Left lung (tissue), 10 donors: ENCODE measurements around the gene ANO2. TPM values are rescaled to one million over a fixed set of nuclear protein-coding genes. Genes with fewer than 3 reads are reported as not detected.

Source experiments
- ATAC-seq: fragments of 200-7000 bp; cut with Tn5 transposase; one replicate; pipeline ENCODE4 v1.9.1; 2020; ENCODE audit warnings: moderate library complexity
- DNase-seq, 4 donors: peaks; one replicate each; pipeline ENCODE4 v3.0.0-alpha.2; 2013 to 2020
- H3K27ac ChIP-seq, 2 donors: fragments of 200-600 bp; sonication (generic) in 1 of 2; one replicate each; pipeline versions ENCODE4 v1.5.0 to v1.8.0; 2020 to 2021
- H3K27me3 ChIP-seq, 2 donors: fragments of 200-600 bp; sonication (generic) in 1 of 2; one replicate each; pipeline versions ENCODE4 v1.5.0 to v1.8.0; 2020 to 2021
- H3K36me3 ChIP-seq, 2 donors: fragments of 200-600 bp; sonication (generic) in 1 of 2; one replicate each; pipeline versions ENCODE4 v1.5.0 to v1.8.0; 2020 to 2021
- H3K4me1 ChIP-seq, 2 donors: fragments of 200-600 bp; one replicate each; pipeline ENCODE4 v1.8.0; 2021
- H3K4me3 ChIP-seq, 2 donors: fragments of 200-600 bp; sonication (generic) in 1 of 2; one replicate each; pipeline versions ENCODE4 v1.5.0 to v1.8.0; 2020 to 2021; ENCODE audit warnings: mild to moderate bottlenecking in 1 of 2
- H3K9me3 ChIP-seq, 2 donors: fragments of 200-600 bp; sonication (generic) in 1 of 2; one replicate each; pipeline versions ENCODE4 v1.5.0 to v1.8.0; 2020 to 2021
- CTCF ChIP-seq, 2 donors: fragments of 200-600 bp; sonication (generic) in 1 of 2; IDR thresholded peaks; one replicate each; pipeline versions ENCODE4 v1.5.0 to v1.8.0; 2021; ENCODE audit warnings: antibody characterized with exemption in 2 of 2
- intact Hi-C, 2 donors: fragments of 100-400 bp; cut with DNase I; formaldehyde crosslinking; loops; one replicate each; pipeline versions ENCODE4 v1.11.2 to v1.14.2; 2022
- polyA plus RNA-seq, 6 donors: library from polyadenylated mRNA; unstranded; fragments of 120-200 nt; gene quantifications; one replicate each; pipeline ENCODE4 v1.2.1, GENCODE V29; 2013; ENCODE audit not compliant: insufficient read length in 6 of 6
- total RNA-seq, 2 donors: library from RNA; stranded (reverse); fragmentation: NEBNext Ultra II Directional; extraction: Animal tissue kit (Norgen Biotek cat#: 25700); gene quantifications; one replicate each; pipeline ENCODE4 v1.2.1, GENCODE V29; 2021
- donor health status: DM: no; HTN: yes; CAD: no.
- donor health status: DM: no; HTN: no; CAD: no.

Gene ANO2
- total and polyA plus RNA-seq, 8 donors, result 3.4 to 10.5 (median 6.1) TPM

DNA sequence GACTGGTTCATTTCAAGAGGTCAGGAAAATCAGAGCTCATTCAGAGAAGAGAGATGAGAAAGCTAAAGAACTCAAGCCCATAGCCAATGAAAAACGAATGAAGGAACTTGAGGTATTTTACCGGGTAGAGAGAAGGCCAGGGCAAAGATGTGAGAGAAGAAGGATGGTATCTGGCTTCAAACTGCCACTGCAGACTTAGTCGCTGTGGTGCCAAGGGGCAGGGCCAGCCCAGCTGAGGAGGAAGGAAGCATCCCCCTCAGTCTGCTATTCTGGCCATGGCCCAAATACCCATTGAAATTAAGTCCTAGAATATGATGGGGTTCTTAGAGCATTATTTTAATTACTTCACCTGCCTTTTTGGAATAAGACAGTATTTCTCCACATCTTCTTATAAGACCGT is 69.2 kb downstream of the ANO2 start:
- no peak for TF ChIP-seq CTCF (IDR thresholded peaks at IDR 0.05)
- intact Hi-C loops, result no loop called here
- no peaks in the 10 kb centered on the region for H3K36me3 ChIP-seq
- H3K9me3 ChIP-seq, result no peaks in the 10 kb centered on the region
- ATAC-seq (no peak), DNase-seq (no peak)
- no peak overlapping the region for H3K27ac ChIP-seq
- no peaks in the 10 kb centered on the region for H3K27me3 ChIP-seq
- H3K4me1 ChIP-seq, result no peaks in the 10 kb centered on the region
- no peak overlapping the region for H3K4me3 ChIP-seq

DNA sequence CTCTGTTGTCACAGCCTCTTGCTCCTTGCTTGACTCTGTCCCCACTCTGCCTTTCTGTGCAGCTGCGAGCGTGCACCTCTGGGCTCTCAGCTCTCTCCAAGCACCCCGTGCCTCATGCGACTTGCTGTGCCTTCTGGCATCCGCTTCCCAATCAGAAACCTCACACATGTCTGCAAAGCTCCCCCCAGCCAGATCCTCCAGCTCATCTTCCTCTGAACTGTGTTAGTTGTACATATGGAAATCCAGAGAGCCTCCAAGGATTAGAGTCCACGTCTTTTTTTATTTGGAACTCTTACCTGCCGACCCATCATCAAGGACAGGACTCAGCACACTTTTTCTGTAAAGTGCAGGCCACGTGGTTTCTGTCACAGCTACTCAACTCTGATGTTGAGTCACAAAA is 70.5 kb downstream of the ANO2 start:
- intact Hi-C loops, result no loop called here

DNA sequence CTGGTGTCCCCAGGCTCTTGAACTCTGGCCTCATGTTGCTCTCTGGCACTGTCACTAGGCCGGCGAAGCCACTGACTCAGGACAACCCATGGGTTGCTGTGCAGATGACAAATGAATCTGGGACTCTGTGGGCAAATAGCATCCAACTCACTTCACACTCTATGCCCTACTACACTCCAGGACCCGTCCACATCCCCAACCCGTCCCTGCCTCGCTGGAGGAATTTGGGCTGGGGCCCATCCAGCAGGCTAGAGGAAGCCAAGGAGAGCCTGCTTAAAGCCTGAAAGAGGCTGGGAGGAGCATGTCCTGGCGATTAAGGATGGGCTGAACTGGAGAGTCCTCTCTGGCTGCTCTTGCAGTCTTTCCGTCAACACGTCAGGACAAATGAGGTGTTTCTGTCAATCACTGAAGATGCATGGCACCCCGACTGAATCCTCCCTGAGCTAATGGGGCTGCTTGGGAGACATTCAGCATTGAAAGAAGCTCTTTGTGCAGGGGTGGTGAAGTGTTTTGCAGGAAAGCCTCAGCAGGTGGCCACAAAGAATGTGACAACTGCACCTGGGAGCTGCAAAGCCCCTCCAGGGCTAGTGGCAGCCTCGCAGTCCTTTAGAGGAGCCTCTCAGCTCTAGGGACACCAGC is 71.7 kb downstream of the ANO2 start:
- ATAC-seq, result no peak
- no peak overlapping the region for H3K27ac ChIP-seq

More for the DNA sequence above, 70.5 kb downstream of the ANO2 start:
- no peaks in the 10 kb centered on the region for H3K4me1 ChIP-seq
- TF ChIP-seq CTCF (IDR thresholded peaks at IDR 0.05), result no peak
- no peaks in the 10 kb centered on the region for H3K9me3 ChIP-seq
- H3K36me3 ChIP-seq, result no peaks in the 10 kb centered on the region
- ATAC-seq, result no peak
- H3K4me3 ChIP-seq, result no peak overlapping the region
- no peaks in the 10 kb centered on the region for H3K27me3 ChIP-seq
- no peak for DNase-seq
- no peak overlapping the region for H3K27ac ChIP-seq

DNA sequence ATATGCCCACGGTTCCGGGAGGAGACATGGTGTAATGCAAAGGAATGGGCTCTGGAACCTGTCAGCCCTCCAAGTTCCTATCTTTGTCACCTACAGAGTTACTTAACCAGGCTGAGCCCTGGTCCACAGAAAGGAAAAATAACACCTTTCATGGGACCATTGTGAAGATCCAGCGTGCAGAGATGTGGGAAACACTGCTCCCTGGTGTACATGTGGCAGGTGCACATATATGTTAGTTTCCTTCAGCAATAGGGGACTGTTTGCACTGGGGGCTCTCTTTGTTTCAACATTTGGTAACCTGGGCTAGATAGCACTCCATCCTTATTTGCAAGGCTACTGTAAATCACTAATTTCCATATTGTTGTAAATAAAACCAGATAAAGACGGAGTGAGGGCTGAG is 72.3 kb downstream of the ANO2 start:
- no peaks in the 10 kb centered on the region for H3K27me3 ChIP-seq
- intact Hi-C loops, result no loop called here
- H3K27ac ChIP-seq, result no peak overlapping the region
- DNase-seq (peak in 1 of 4 donors; percentile 15), ATAC-seq (no peak)
- no peaks in the 10 kb centered on the region for H3K9me3 ChIP-seq
- no peak overlapping the region for H3K4me3 ChIP-seq
- H3K4me1 ChIP-seq, result no peaks in the 10 kb centered on the region
- no peak for TF ChIP-seq CTCF (IDR thresholded peaks at IDR 0.05)
- no peaks in the 10 kb centered on the region for H3K36me3 ChIP-seq

More for the DNA sequence above, 71.7 kb downstream of the ANO2 start:
- Histone ChIP-seq H3K4me3 (no peak overlapping the region), H3K9me3 (no peaks in the 10 kb centered on the region), H3K36me3 (no peaks in the 10 kb centered on the region), H3K27me3 (no peaks in the 10 kb centered on the region), H3K4me1 (no peaks in the 10 kb centered on the region)
- intact Hi-C loops, result no loop called here
- no peak for TF ChIP-seq CTCF (IDR thresholded peaks at IDR 0.05)
- no peak for DNase-seq

GRCh38 chr12:5871741-5872140 is 73.3 kb downstream of the ANO2 start:
- Histone ChIP-seq H3K9me3 (no peaks in the 10 kb centered on the region), H3K36me3 (no peaks in the 10 kb centered on the region), H3K4me1 (no peaks in the 10 kb centered on the region), H3K27me3 (no peaks in the 10 kb centered on the region), H3K4me3 (no peak overlapping the region), H3K27ac (no peak overlapping the region)
- intact Hi-C loops, result no loop called here
- ATAC-seq (no peak), DNase-seq (no peak)
- no peak for TF ChIP-seq CTCF (IDR thresholded peaks at IDR 0.05)
